Hematopoietic multipotent progenitor cell treated with erythropoietin and hydrocortisone succinate and interleukin-3 and kit ligand, for 4 days (in vitro differentiated cells): Measurements from ENCODE around the gene DHX30.
"Not testable (repeated sequence)": the region's sequence is repeated elsewhere in the genome, so short reads cannot be mapped to it uniquely, and the experiment has no call there.

ENCODE experiments used
- DNase-seq: peaks from one replicate; pipeline ENCODE4 v3.0.0-alpha.2; 2015

The DHX30 gene

DNA sequence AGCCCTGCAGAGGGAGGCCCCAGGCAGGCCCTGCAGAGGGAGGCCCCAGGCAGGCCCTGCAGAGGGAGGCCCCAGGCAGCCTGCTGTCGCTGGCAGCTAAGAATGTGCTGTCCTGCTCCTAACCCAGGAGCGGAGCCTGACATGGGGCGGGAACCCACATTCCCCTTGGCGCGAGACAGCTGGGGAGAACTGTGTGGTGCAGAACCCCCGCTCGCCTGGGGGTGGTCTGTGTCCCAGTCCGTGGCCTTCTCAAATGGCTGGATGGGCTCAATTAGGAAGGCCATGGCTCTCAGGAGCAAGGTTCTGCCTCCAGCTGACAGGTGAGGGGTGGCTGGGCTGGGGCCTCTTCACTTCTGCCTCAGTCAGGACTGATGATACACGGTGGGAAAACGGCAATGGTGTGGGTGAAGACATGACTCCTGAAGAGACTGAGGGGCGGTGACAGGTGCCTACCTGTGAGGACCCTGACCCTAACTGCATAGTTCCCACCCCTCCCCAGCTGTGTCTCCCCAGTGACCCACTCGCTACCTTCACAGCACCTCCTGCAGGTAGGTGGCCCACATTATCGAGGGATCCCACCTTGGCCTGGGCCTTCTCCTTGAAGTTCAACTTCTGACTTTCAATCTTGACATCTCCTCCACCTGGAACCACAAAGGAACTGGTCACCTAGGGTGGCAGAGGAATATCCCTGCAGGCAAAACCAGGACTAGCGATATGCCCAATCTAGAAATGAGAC, 52.0 kb downstream of the DHX30 start:
- DNase-seq: no peak

DNA sequence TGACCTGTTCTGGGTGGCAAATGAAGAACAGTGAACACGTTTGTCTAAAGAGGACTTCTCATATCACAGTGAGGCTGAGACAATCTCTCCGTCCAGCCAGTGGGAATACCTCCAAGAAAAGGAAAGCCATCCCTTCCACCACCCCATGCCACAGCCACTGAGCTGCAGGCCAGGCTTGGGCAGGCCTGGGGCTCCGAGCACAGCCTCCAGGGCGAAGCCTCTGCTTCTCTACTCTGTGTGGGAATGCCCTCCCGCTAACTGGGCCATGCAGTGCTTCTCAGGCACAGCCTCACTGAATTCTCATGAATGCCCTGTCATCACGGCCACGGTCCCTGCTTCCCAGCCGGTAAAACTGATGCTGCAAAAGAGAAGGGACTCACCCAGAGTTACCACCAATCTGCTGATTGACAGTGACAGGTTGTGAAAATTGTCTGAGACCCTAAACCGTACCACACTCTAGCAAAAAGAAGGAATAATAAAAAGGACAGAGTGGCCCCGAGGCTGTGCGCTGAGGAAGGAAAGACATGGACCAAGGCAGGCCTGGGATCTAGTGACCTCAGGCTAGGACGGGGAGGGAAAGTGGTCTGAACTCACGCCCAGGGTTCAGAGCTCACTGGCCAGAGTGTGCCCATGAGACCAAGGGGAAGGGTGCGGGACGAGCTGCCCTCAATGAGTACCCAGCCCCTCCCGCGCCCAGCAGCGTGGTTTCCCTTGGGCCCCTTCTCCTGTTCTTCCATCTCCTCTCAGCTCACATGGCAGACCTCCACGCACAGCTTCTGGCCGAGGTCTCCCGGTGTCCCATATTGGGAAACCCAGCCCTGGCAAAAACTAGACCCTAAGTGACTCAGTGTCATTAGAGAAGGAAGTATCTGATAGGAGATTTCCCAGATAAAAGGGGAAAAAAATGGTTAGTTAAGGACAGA, 52.8 kb downstream of the DHX30 start:
- DNase-seq: no peak

DNA sequence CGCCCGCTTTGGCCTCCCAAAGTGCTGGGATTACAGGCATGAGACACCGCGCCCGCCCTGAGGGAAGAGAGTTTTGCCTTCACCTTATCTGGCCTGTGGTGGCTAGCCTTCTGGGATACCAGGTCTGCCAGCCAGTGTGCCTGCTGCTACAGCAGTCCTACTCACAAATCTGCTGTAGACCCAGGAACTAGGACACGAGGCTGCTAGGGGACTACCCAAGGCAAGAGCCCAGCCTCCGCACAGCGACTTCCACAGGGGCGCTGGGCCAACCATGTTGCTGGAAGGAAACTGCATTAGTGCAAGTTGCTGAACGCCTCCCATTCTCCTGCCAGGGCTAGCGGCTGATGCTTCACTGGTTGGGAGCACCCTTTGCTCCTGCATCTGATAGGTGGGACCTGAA, 53.7 kb downstream of the DHX30 start:
- no peak for DNase-seq

DNA sequence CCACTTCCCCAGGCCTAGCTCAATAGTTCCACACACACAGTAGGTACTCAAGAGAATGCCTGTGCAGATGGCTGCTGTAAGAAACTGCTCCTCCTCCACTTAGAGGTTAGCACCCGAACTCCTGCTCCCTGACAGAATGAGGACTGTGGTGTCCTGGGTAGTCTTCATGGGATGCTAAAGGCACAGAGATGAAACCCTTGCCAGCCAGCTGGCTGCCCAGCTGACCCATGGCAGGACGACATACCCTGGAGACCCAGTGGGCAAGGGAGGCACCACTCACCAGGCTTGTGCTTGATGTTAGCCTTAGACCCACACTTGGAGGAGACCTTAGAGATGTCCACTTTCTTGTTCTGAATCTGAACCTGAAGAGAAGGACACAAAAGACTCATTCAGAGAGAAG, 54.2 kb downstream of the DHX30 start:
- no peak for DNase-seq

DNA sequence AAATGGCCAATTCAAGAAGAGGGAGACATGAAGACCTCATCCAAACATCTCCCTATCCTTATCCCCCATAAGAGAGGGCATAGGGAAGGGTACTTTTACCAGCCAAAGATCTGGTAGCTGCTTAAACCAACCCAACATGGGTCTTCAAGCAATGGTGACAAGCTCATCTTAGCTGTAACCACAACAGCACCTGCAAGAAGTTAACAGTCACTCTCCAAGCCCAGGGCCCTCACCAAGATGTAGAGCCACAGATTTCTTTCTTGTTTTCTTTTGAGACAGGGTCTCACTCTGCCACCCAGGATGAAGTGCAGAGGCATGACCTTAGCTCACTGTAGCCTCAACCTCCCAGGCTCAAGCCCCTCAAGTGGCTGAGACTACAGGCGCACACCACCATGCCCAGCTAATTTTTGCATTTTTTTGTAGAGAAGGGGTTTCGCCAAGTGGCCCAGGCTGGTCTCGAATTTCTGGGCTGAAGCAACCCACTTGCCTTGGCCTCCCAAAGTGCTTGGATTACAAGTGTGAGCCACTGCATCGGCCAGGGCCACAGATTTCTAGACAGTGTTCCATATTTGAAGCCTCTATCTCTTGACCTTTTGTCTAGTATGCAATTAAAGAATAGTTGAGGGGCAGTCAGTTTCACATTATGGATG, 57.1 kb downstream of the DHX30 start:
- no peak for DNase-seq

DNA sequence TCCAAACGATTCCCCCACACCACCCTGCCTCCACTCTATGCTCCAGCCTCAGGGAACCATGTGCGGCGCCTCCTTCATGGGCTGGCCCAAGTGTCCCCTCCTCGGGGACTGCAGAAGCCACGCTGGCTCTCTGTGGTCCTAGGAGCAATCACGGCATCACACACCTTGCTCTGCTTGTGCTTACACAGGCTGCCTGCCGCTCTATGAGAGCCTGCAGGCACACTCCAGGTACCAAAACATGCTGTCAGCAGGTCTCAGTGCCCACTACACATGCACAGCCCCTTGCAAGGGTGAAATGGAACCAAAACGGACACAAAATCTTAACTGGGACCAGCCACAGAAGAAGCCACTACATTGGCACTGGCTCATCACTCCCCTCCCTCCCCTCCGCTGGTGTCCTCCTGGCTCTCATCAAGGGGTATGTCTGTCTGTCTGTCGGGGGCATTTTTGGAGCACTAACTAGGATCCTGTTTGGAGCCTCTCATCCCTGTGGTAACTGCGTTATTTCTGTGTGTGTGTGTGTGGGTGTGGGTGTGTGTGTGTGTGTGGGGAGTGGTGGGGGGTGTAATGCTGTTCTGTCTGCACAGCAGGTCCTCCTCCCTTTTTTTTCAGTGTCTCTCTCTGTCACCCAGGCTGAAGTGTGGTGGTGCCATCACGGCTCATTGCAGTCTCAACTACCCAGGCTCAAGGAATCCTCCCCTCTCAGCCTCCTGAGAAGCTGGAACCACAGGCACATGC, 60.6 kb downstream of the DHX30 start:
- DNase-seq: no peak

DNA sequence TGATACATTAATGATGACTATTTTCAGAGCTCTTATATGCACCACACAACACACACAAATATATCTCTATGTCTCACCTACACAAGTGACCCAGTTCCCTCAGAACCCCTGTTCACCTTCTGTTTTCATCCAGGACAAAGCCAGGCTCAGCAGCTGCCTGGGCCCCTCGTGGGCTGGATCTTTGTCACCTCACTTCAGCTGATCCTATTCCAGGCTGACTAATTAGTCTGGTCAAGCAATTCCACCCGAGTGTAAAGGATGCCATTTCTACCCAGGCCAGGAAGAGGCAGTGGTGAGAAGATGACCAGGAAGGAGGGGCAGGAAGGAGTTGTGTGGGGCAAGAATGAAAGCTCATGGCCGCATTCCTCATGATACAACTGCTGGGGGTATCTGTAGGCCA, 62.3 kb downstream of the DHX30 start:
- DNase-seq: no peak

DNA sequence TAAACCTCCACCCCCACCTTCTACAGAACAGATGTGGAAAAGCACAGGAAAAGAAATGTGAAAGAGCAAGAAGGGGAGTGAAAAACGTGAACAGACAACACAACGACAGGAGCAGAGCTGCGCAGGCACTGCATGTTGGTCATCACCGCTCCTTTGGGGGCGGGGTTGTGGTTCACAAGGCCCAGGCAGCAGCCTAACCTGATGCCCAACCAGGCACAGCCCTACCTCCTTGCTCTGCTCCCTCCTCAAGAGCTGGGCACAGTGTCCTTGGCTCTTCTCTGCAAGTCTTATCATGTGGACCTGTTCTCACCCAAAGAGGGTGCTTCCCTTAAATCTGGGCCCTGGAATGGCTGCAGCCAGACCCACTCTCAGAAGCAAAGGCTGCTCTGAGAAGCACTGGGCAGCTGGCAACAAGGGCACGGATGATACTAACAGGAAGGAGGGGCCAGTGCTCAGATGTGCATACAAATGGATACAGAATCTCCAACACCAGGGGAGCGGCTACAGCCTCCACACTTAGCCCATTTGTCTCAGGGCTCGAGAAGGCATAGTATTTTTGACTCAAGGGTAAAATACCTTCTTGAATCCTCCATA, 64.6 kb downstream of the DHX30 start:
- DNase-seq: no peak

DNA sequence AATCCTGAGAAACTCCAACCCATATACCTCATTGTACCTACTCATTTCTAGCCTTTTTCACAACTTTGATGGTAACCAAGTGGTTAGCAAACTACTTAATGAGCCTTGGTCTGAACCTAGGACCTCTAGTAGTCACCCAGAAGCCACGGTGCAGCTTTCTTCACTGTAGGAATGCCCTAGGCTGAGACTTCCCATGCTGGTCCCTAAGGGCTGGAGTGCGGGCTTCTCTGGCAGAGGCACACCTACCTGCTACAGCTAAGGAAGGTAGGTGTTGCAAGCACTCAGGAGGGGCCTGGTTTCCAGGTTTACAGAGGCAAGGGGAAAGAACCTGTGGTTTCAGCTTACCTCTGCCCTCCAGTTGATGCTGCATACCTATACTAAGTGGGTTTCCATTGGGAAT, 65.4 kb downstream of the DHX30 start:
- no peak for DNase-seq

DNA sequence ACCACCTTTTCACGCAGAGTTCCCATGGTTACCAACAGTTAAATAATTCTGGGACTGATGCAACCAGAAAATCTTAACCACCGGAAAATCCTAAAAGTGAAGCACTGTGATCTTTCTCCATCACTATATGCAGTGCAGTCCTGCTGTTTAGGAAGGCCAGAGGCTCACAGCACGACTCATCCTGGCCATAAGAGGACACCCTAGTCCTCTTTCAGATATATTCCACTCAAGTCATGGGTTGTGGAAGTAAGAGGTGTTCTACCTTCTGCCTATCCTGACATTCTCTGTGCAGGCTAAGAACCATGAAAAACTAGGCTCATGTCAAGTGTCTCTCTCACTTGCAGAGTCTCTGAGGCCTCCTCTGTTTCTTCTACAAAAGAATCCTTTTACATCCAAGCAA, 67.2 kb downstream of the DHX30 start:
- no peak for DNase-seq

DNA sequence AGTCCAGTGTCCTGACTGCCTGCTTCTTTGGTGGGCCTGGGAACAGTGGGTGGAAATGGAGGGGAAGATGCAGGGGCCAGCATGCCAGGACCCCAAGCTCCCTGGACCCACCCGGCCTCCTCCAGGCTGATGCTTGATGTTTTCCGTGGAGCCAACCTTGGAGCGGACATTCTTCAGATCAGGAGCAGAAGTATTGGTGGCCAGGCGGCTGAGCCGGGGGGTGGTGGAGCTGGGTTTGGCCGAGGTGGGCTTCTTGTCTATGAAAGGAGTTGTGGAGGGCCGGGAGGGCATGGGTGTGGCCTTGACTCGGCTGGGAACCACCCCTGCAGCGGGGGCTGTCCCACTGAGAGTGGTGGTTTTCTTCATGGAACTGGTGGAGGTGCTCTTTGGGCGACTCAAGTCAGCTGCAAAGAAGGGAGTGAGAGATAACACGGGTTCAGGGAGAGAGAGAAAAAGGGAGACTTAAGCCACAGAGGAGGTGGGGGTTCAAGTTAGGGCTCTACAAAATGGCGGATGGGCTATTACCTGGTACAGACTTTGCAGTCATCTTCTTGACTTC, 67.8 kb downstream of the DHX30 start:
- DNase-seq: peak; percentile 36

DNA sequence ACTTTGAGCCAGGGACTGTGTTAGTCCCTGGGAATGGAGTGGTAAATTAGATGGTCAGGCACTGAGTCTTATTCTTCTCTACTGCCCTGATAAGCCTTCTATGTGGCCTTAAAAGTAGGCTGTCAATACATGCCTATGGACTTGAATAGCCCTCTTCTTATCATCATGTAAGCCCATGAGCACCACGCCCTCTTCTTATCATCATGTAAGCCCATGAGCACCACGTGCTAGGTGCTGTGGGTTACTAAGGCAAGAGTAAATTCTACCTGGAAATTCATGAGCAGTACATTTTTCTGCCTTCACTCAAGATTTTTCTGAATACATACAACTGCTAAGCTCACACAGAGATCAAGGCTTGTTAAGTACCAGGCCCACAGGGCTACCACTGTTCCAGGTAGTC, 68.5 kb downstream of the DHX30 start:
- peak; percentile 79 for DNase-seq

DNA sequence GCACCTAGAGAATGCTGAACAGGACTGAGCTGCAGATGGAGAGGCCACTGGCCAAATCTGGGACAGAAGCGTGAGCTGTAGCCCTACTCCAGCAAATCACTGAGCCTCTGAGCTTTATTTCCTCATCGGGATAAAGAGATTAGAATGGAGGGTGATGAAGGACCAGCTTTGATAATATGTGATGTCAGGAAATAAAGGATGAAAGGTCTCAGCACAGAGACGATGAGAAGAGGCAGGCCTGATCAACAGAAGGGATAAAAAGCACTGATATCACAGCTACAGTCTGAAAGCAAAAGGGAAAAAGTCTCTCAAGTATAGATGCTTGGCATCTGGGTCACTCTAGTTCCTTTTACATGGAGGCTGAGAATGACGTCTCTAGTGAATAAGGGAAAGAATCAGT, 70.0 kb downstream of the DHX30 start:
- no peak for DNase-seq

DNA sequence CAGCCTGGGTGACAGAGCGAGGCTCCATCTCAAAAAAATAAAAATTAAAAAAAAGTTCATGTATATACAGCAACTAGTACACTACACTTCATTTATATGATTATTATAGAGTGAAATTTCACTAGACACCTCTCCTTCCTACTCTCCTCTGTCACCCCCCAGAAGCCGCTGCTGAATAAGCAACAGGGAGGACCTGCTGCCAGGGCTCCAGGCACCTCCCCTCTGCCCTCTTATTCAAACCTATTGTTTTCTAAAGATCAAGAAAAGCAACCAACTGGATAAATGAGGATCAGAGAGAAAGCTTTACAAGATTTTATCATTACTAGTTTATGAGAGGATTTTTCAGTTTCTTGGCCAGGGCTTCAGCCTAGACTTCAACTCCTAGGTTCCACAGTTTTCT, 71.5 kb downstream of the DHX30 start:
- DNase-seq: no peak

DNA sequence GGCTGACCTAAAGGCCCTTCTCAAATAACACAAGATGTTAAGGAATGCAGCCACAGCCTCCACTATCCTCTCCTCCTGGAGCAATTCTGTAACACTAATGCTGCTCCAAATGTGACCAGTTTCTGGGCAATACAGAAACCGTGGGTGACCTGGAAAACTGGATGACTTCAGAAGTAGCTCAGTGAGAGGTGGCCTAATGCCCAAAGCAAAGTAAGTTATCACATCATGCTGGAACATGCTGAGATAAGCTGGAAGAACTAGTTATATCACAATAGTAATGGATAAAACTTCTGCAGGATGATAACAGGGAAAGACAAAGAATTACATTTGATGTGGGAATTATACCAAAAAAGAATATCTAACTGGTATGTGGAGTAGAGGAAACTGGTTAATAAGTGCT, 72.0 kb downstream of the DHX30 start:
- no peak for DNase-seq

DNA sequence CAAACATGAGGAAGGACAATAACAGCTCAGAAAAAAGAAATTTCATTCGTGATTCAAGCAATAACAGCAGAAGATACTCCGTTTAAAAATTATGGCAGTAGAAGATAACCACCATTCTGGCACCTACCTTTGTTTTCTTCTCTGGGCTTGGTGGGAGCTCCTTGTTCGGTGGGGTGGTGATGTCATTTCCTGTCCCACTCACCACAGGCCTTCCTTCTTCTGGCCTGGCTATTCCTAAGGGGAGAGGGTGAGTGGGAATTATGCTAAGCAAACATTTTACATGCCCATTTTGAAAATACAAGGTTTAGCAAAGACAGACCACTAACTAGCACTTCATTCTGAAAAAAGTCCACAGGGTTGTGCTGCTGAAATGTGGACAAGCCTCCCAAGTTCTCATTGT, 74.4 kb downstream of the DHX30 start:
- no peak for DNase-seq

DNA sequence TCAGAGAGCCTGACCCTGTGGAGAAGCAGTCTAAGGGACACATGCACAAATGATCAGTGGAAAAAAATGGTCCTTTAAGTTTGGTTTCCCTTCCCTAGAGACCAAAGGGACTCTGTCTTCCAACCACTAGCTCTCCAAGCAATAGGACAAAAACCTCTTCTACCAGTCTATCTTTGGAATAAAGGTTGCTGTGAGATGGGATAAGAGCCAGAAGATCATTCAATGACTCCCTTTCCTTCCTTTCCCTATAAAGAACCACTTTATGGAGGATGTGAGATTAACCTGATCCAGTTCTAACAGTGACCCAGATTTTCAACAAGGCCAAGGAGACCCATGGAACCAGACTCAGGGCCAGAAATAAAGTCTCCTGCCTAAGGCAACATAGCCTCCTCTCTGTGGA, 74.8 kb downstream of the DHX30 start:
- DNase-seq: no peak

DNA sequence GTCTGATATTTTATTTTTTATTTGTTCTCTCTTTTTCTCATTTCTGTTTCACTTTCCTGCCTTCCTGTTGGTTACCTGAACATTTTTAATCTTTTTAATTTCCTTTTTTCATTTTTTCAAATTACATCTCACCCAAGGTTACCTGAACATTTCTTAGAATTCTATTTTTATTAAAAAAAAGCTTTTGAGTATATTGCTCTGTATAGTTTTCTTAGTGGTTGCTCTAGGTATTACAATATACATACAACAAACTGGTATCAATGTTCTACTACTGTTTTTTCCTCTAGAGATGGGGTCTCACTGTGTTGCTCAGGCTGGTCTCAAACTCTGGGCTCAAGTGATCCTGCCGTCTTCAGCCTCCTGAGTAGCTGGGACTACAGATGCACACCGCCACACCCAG, 79.4 kb downstream of the DHX30 start:
- DNase-seq: no peak

DNA sequence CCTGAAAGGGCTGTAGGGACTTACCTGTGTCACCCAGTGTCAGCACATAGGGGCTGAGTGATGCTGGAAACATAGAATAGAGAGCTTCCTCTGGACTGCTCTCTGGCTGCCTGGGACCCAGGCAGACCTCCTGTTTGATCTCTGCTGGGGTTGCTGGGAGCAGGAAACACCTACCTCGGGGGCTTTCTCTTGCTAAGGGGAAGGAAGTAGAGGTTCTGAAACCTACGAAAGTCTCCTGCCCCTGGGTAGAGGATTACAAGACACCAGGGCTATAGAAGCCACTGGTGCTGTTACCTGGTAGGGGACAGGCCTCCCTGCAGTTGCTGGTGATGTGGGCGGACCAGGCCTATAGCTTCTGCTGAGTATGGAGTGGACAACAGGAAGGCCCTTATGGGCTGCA, 81.7 kb downstream of the DHX30 start:
- no peak for DNase-seq

DNA sequence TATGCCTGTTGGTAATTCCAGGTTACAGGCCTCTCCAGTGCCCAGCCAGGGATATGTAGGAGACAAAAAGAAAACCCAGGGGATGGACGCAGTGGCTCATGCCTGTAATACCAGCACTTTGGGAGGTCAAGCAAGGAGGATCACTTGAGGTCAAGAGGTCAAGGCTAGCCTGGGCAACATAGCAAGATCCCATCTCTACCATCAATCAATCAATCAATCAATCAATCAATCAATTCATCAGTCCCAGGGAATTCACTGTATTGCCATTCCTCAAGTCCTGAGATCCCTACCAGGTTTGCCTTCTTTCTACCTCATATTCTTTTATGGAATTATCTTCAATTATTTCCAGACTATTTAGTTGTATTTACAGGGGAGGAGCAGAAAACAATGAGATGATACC, 82.2 kb downstream of the DHX30 start:
- no peak for DNase-seq

DNA sequence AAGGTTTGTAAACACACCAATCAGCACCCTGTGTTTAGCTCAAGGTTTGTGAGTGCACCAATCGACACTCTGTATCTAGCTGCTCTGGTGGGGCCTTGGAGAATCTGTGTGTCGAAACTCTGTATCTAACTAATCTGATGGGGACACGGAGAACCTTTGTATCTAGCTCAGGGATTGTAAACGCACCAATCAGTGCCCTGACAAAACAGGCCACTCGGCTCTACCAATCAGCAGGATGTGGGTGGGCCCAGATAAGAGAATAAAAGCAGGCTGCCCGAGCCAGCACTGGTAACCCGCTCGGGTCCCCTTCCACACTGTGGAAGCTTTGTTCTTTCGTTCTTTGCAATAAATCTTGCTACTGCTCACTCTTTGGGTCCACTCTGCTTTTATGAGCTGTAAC, 85.1 kb downstream of the DHX30 start:
- not testable (repeated sequence) for DNase-seq

DNA sequence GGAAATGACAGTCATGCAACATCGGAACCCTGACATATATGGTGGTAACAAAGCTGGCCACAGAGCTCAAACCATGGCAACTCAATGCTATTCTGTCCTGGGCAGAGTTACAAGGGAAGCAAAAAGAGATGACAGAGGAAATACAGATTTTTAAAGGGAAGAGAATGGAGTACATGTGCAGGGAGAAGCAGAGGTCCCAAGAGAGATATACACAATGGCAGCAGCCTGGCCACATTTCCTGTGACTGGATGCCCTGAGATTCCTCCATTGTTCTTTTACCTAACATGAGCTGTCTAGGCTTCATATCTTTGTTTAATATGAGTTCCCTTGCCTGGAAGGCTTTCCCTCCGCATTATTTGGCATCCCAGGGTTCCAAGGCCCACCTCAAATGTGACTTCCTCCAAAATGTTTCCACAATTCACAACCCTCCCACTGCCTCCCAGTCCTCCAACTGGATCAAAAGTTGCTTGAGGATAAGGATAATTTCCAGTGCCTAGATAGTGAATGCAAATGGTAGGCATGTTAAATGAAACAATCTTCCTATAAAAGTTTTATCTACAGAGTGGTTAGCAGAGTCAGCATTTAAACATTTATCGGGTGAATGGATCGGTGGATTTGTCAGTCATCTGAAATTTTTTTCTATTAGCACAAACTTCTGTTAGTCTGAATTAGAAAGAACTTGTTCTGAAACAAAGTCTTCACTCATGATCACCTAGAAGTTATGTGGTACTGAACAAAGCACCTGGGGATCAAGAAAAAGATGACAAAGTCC, 86.2 kb downstream of the DHX30 start:
- no peak for DNase-seq
